Hematopoietic multipotent progenitor cell treated with erythropoietin and hydrocortisone succinate and interleukin-3 and kit ligand, for 15 days (in vitro differentiated cells): ENCODE data around the gene GRB7.
"Not testable (repeated sequence)": the region's sequence is repeated elsewhere in the genome, so short reads cannot be mapped to it uniquely, and the experiment has no call there.

Experiments used
- DNase-seq: peaks from one replicate; pipeline ENCODE4 v3.0.0-alpha.2; 2015; ENCODE audit warnings: low spot score

The GRB7 gene

GRCh38 chr17:39737760-39738567 lies at the start of gene GRB7:
Gene GRB7, plus strand, starts transcription at chr17:39737938. Its CDS starts 4,364 bp downstream, at chr17:39742302.
- DNase-seq = no peak

GRCh38 chr17:39688475-39688835 lies 49.3 kb upstream of the GRB7 start:
- no peak for DNase-seq

- no peak for DNase-seq
These were observed 48.8 kb upstream of the GRB7 start for GRCh38 chr17:39688945-39689344.

DNA sequence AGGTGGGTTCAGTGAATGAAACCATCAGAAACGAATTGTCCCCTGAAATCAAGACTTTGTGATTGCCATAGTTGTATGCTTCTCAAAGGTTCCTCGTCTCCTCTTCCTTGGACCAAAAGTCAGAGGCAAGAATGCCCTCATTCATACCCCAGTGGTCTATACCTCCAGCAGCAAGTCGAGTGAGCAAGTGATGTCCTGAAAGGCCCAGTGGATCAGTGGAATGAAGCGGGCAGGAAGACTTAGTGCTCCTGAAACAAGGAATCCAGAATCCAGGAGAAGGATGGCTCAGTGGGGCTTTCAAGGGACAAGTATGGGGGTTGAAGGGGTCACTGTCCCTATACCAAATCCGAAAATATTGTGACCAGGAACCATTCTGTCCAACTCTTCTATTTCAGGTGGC lies 43.1 kb upstream of the GRB7 start:
- DNase-seq = no peak

- no peak for DNase-seq
These were observed 42.7 kb upstream of the GRB7 start for GRCh38 chr17:39695089-39695474.

GRCh38 chr17:39696731-39697130 lies 41.0 kb upstream of the GRB7 start:
- no peak for DNase-seq

DNA sequence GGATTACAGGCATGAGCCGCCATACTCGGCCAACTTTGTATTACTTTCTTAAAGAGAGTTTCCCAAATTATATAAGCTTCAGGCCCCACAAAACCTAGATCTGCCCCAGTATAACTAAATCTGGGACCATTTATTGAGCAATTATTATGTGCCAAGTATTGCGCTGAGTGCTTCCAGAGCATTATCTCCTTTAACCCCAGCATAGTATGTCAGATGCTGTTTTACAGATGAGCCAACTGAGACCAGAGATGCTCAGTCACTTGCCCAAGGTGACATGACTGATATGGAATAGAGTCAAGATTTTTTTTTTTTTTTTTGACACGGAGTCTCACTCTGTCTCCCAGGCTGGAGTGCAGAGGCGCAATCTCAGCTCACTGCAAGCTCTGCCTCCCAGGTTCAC lies 39.8 kb upstream of the GRB7 start:
- no peak for DNase-seq

DNA sequence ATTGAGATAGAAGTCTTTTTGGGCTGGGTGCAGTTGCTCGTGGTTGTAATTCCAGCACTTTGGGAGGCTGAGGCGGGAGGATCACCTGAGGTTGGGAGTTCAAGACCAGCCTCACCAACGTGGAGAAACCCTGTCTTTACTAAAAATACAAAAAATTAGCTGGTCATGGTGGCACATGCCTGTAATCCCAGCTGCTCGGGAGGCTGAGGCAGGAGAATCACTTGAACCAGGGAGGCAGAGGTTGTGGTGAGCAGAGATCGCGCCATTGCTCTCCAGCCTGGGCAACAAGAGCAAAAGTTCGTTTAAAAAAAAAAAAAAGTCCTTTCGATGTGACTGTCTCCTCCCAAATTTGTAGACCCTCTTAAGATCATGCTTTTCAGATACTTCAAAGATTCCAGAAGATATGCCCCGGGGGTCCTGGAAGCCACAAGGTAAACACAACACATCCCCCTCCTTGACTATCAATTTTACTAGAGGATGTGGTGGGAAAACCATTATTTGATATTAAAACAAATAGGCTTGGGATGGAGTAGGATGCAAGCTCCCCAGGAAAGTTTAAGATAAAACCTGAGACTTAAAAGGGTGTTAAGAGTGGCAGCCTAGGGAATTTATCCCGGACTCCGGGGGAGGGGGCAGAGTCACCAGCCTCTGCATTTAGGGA lies 38.5 kb upstream of the GRB7 start:
- not testable (repeated sequence) for DNase-seq

DNA sequence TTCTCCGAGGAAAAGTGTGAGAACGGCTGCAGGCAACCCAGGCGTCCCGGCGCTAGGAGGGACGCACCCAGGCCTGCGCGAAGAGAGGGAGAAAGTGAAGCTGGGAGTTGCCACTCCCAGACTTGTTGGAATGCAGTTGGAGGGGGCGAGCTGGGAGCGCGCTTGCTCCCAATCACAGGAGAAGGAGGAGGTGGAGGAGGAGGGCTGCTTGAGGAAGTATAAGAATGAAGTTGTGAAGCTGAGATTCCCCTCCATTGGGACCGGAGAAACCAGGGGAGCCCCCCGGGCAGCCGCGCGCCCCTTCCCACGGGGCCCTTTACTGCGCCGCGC lies 38.0 kb upstream of the GRB7 start, which contains the start of gene ERBB2:
Gene ERBB2, plus strand, starts transcription at position 247 of the 330 bp plus-strand sequence. CDS start 175 bp downstream, outside the sequence.
- DNase-seq = no peak

DNA sequence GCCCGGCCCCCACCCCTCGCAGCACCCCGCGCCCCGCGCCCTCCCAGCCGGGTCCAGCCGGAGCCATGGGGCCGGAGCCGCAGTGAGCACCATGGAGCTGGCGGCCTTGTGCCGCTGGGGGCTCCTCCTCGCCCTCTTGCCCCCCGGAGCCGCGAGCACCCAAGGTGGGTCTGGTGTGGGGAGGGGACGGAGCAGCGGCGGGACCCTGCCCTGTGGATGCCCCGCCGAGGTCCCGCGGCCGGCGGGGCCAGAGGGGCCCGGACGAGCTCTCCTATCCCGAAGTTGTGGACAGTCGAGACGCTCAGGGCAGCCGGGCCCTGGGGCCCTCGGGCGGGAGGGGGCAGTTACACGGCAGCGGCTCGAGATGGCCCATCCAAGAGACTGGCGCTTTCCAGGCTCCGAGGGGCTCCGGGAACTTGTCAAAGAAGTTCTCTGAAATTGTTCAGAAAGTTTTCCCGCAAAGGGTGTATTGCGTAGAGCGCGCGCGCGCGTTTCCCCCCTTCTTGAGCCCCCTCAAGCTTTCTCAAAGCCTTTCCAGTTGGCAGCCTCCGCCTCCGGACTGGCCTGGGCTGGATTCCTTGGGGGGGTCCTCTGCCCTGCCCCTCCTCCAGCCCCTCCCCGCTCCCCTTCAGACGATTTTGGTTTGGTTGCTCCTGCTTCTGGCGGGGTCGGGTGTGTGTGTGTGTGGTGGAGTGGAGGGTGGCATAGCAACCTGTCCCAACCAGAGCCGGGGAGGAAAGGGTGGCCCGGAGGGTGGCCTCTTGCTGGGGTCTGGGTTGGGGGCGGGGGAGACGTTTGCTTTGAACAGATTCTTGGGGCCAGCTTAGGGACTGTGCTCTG lies 37.4 kb upstream of the GRB7 start:
- DNase-seq = no peak

- DNase-seq = no peak
These were observed 36.5 kb upstream of the GRB7 start for GRCh38 chr17:39701012-39701783.

GRCh38 chr17:39701784-39702422 lies 35.8 kb upstream of the GRB7 start:
- DNase-seq = no peak

DNA sequence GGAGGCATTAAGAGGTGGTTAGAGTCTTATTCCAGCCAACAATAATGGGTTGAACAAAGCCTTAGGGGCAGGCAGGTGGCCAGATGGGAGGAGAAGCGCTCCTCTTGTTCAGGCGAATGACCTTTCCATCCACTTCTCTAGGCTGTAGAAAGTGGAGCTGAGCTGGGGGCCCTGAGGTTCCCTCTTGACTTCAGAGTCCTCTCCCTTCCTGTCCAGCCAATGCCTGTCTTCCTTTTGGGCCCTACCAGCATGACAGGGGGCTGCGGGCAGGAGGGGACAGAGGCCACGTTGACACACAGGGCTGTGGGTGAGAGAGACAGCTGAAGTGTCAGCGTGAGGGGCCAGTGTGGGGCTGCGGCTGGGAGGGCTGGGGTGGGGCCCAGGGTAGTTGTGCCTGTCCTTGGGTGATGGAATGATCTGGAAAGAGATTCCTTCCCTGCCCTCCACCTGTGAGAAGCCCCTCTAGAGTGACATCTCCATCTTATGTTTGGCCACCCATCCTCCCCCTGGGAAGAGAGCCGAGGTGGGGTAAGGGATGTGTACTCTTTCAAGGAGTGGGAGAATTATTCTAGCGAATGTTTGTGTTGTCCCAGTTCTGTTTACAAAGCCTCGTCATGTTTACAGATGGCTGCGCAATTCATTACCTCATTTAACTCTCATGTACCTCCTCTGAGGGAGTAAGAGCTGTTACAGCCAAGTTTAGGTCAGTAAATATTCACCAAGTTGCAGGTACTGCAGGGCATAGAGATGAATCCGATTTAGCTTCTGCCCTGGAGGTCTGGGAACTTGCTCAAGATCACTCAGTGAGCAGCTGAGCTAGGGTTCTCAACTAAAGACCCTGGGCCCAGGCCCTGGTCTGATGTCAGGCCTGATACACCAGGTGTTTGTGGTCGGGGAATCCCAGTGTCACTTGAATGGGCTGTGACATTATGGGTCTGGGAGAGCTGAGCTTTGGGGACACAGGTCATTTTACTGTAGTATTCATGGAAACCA lies 34.5 kb upstream of the GRB7 start:
- DNase-seq = no peak

DNA sequence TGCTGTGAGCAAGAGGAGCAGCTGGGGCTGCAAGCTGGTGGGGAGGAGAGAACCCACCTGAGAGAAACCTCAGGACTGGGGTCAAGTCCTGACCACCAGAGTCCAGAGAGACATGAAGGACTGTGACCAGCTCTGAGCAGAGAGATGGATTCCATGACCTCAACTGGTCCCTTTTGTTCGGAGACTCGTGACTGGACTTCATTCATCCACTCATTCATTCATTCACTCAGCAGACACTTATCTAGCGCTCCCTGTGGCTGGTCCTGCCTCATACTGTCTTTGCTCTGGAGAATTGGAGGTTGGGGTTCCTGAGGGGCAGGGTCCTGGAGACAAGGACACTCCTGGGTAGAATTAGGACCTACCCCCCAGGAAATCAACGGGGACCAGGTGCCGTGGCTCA lies 33.8 kb upstream of the GRB7 start:
- no peak for DNase-seq

DNA sequence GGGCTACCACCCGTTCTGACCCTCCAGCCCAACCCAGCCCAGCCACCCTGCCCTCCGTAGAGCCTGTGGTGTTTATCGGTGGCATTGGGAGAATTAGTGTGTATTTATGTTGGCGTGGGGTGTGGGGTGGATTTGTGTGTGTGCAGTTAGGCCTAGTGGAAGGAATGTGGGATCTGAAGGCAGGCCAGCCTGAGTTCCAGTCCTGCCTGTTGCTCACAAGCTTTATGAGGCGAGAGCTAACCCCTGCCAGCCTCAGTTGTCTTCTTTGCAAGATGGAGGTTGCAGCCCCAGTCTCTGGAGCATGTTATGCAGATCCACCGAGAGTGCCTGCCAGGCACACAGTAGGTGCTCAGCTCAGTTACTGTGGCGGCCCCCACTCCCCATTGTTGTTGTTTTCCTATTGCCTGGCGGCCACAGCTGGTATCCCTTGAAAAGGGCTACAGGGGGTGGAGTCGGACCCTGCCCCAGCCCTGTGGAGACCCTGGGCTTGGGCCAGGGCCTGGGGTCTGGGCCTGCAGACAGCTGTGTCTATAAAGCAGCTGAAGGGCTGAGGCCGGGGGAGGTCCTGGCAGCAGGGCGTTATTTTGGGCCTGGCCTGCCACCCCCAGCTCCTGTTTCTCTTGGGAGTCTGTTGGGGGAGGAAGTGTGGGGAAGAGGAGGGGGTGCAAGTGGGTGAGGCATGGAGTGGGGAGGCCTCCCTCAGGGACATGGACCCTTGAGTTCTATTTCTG lies 32.8 kb upstream of the GRB7 start:
- DNase-seq = no peak

GRCh38 chr17:39705786-39706348 lies 31.9 kb upstream of the GRB7 start:
- DNase-seq = no peak

DNA sequence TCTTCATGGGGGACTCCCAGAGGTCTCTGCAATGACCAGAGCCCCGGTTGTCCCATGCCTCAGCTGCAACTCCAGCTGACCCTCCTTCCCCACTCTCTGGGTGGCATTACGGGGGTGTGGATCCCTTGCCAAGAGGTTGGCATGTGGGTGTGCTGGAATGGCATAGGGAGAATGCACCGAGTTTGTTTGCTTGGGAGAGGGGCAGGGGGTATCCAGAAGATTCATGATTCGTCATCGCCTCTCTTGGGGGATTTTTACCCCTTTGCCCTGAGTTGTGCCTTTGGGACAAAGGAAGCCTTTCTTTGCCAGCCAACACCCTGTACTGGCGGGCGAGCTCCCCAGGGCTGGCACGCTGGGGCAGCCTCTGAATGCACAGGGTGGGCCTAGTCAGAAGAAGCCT lies 31.4 kb upstream of the GRB7 start:
- no peak for DNase-seq

DNA sequence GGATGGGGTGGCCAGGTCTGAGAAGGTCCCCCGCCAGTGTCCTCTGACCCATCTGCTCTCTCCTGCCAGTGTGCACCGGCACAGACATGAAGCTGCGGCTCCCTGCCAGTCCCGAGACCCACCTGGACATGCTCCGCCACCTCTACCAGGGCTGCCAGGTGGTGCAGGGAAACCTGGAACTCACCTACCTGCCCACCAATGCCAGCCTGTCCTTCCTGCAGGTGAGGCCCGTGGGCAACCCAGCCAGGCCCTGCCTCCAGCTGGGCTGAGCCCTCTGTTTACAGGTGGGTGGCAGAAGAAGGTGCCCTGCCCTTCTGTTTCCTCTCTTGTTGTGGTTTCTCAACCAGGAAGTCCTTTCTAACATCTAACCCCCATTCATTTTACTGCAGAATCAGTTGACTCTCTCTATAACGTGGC lies 30.8 kb upstream of the GRB7 start:
- no peak for DNase-seq

- DNase-seq = no peak
These were observed 28.3 kb upstream of the GRB7 start for GRCh38 chr17:39709319-39709997.
